Smooth muscle cell of the umbilical artery (primary cell): ENCODE results near the gene ADGRF5. TPM values are rescaled to one million over a fixed set of nuclear protein-coding genes. Genes with fewer than 3 reads are reported as not detected.

ENCODE experiments used
- total RNA-seq: library from RNA; depleted of rRNA; stranded (reverse); fragments of >200 nt; gene quantifications from 2 replicates; pipeline ENCODE4 v1.2.3, GENCODE V29; 2014

The ADGRF5 gene
- total RNA-seq = under 0.01 and 0.09 TPM in 2 replicates

GRCh38 chr6:46921731-46922130, at the start of gene ADGRF5:
ADGRF5 (minus strand) TSS chr6:46921938; CDS start chr6:46906762, 15,176 bp downstream.

Other genes starting within 250 kb of the ADGRF5 start
- under 0.01 and 0.05 TPM in 2 replicates for gene TDRD6, start 234.1 kb downstream of the ADGRF5 start, total RNA-seq
- not detected in 2 replicates for gene PLA2G7, start 186.6 kb downstream of the ADGRF5 start, total RNA-seq
- gene ANKRD66, start 175.0 kb downstream of the ADGRF5 start, total RNA-seq = not detected in 2 replicates
- gene MEP1A, start 128.5 kb downstream of the ADGRF5 start, total RNA-seq = not detected in 2 replicates
- gene ADGRF1, start 120.4 kb upstream of the ADGRF5 start, total RNA-seq = not detected in 2 replicates